GM12872 (cell line): ENCODE measurements around the gene R3HDM2.

Experiments used
- TF ChIP-seq, protein P1 (sequence below): IDR thresholded peaks from 3 replicates; pipeline ENCODE4 v1.5.1; 2011; ENCODE audit warnings: low read depth, mild to moderate bottlenecking, low read length, moderate library complexity; ENCODE audit not compliant: insufficient read depth

R3HDM2 gene

DNA sequence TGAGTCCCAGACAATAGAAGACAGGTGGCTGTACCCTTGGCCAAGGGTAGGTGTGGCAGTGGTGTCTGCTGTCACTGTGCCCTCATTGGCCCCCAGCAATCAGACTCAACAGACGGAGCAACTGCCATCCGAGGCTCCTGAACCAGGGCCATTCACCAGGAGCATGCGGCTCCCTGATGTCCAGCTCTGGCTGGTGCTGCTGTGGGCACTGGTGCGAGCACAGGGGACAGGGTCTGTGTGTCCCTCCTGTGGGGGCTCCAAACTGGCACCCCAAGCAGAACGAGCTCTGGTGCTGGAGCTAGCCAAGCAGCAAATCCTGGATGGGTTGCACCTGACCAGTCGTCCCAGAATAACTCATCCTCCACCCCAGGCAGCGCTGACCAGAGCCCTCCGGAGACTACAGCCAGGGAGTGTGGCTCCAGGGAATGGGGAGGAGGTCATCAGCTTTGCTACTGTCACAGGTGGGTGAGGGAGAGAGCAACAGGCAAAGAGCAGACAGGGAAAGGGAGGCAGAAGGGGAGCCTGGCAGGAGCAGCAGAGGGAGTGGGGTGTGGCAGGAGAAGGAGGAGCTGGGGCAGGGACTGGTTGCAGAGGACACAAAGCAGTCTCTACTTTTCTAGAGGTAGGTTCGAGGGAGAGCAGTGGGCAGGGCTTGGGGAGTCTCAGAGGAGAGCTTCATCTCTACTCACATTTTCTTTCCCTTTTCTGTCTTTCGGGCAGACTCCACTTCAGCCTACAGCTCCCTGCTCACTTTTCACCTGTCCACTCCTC, 24.7 kb upstream of the R3HDM2 start:
- TF ChIP-seq, protein P1, sequence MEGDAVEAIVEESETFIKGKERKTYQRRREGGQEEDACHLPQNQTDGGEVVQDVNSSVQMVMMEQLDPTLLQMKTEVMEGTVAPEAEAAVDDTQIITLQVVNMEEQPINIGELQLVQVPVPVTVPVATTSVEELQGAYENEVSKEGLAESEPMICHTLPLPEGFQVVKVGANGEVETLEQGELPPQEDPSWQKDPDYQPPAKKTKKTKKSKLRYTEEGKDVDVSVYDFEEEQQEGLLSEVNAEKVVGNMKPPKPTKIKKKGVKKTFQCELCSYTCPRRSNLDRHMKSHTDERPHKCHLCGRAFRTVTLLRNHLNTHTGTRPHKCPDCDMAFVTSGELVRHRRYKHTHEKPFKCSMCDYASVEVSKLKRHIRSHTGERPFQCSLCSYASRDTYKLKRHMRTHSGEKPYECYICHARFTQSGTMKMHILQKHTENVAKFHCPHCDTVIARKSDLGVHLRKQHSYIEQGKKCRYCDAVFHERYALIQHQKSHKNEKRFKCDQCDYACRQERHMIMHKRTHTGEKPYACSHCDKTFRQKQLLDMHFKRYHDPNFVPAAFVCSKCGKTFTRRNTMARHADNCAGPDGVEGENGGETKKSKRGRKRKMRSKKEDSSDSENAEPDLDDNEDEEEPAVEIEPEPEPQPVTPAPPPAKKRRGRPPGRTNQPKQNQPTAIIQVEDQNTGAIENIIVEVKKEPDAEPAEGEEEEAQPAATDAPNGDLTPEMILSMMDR: no peak

DNA sequence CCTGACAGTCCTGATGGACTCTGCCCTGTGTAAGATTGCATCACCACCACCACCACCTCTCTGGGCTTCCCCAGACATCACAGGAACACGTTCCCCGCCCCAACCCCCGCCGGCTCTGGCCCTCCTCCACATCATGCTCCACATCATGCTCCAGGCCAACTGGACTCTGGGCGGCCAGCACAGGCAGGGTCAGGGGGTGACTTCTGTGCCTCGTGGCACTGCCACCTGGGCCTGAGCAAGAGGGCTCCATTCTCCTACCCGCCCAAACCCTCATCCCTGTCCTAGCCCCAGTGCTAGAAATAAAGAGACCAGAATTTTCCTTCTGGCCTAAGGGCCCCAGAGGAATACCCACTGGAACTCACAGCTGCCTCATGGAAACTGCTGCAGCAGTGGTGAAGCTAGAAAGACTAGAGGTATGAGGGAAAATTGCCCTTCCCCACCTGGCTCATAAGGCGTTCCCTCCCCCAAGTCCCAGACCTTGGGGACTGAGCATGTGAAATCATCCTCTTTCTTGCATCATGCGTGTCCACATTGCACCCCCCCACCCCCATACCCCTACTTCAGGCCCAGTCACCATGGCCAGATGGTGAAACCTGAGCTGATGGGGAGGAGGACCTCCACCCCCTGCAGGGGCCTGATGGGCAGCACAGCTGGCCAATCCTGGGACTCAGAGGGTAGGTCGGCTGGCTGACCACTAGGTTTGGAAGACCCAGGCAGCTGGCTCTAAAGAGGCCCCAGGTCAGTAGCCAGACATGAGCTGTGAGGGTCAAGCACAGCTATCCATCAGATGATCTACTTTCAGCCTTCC, 23.9 kb upstream of the R3HDM2 start, which contains the start of gene INHBE:
INHBE (plus strand) TSS at position 742 of the 808 bp plus-strand sequence. CDS start 230 bp downstream, outside the sequence.
- TF ChIP-seq, protein P1: no peak

DNA sequence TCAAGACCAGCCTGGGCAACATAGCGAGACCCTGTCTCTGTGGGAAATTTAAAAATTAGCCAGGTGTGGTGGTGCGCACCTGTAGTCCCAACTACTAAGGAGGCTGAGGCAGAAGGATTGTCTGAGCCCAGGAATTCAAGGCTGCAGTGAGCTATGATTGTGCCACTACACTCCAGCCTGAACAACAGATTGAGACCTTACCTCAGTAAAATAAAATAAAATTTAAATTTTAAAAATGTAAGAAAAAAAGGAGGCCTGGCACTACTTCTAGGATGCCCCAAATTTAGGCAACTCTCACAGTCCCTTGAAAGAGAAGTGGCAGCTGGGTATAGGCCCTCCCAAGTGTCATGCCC, 23.3 kb upstream of the R3HDM2 start:
- TF ChIP-seq, protein P1: no peak

DNA sequence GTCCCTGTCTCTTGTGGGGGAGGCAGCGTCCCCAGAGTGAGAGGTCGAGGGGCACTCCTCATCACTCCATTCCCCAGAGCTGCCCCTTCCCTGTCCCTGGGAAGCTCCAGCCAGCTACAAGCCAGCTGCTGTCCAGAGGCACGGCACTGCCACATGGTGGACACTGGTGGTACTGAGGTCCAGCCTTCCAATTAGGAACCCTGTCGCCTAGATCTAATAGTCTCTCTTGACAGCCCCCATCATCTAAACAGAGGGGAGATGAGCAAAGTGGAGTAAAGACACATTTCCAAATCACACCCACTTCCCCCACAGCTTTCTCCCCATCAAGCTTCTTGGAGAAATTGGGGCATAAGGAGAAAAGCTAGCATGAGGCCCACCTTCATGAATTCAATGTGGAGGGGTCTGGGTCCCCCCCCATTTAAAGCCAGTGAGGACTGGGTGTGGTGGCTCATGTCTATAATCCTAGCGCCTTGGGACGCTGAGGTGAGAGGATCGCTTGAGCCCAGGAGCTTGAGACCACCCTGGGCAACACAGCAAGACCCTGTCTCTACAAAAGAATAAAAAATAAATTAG, 22.2 kb upstream of the R3HDM2 start:
- TF ChIP-seq, protein P1: peak; percentile 94

DNA sequence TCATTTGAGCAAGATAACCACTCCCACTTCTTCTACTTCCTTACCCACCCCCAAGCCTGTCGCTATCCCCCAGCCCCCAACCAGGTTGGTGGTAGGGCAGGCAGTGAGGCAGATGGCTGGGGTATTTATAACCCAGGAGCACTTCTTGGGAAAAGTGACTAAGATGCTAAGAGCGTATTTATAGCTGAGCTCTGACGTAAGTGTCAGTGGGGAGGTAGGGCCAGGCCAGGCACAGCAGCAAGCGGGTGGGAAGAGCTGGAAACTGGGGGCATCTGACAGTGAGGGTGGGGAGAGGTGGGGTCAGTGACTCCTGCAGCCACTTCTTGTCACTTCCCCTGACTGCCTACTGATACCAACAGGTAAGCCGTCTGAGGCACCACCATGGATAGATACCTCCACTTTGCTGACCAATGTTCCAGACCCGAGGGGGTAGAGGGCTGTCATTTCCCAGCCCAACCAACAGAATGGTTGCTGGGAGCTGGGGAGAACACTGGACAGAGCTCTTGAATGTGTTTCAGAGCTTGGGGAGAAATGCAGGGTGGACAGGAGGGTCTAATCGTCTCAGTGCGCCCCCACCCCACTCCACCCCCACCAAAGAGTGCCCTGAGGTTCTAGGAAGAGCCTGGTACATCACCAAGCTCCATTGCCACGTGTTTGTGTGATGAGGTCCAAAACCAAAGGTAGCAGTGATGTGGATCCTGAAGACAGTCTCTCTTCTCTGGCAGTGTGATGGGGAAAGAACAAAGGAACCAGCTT, 21.5 kb upstream of the R3HDM2 start:
- TF ChIP-seq, protein P1: no peak

DNA sequence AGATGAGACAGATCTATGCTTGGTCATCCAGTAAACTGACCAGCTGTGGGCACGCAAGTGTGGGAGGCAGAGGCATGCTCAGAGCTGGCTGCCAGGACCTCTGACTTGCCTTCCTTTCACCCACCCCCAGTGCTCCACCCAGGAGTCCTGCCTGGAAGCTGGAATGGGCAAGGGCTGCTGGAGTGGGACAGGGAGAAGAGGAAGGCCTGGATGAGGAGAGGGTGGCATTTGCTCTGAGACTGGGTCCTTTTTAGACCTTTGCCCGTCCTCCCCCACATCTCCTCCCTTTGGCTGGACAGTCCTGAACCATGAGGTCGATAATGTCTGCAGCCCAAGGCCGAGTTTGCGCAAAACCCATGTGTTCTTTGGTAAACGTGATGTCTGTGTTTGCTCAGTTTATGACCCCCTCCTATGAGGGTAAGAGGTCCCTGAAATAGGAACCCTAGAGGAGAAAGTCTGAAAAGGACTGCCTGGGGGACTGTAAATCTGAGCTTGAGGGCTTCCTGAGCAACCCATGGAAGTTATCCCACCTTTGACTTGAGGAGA, 20.5 kb upstream of the R3HDM2 start:
- TF ChIP-seq, protein P1: no peak
